ENCODE results near the gene PDE4DIP.
"Not testable (repeated sequence)": the region's sequence is repeated elsewhere in the genome, so short reads cannot be mapped to it uniquely, and the experiment has no call there.

Gene PDE4DIP

DNA sequence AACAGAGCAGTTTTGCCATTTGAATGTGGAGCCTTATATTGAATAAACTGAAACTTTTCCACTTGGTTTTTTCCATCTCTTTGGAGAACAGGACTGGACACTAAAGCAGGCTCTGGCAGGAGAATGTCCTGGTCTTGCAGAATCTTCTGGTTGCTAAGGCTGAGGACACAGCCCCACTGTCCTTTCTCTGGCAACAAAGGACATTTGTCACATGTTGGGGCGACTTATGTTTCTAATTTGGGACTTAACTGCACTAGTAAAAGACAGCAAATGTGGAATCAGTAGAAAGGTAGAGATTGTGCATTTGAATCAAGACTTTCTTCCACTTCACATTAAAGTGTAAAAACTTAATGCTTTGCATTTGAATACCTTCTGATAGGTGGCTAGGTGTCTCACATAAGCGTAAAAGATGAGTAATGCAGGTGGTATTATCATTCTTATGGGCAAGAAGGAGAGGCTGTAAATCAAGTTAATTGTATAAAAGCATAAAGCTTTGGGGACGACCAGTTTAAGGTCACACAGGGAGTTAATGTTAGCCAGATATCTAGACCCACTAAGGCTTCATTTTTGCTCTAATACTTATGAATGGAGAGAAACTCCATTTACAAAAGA is 74.7 kb downstream of the PDE4DIP start:
- not testable (repeated sequence) for DNase-seq (ENCODE audit: low read depth, low spot score)

DNA sequence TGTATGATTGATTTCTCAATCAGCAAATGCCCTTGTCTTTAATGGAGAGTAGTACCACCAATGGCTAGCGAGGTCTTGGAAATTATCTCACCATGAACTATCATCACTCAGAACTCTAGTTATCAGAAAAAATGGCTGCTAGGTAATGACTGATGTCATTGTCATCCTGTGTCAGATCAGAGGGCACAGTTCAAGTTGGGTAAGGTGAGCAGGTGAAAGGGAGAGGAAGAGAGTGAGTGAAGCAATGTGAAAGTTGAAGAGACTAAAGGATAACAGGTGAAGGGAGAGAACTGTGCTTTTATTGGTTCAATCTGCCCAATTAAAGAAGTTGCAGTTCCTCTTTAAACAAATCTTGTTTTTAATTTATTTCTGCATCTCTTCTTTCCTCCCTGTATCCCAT is 76.8 kb downstream of the PDE4DIP start:
- DNase-seq (ENCODE audit: low read depth, low spot score): not testable (repeated sequence)

DNA sequence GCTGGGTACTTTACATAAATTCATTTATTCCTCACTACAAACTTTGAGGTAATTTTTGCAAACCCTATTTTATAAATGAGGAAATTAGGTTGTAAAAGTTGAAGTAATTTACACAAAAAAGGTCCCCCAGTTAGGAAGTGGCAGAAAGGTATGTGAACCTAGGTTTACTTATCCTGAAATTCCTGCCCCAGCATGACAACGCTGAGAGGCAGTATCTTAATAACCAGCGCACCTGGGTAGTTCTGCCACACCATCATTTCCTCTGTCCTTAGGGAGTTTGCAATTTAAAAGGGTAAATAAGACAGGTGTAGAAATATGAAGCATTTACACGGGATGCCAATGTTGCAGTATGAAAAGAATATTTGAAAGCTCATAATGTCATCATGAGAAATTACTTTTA is 79.6 kb downstream of the PDE4DIP start:
- not testable (repeated sequence) for DNase-seq (ENCODE audit: low read depth, low spot score)

DNA sequence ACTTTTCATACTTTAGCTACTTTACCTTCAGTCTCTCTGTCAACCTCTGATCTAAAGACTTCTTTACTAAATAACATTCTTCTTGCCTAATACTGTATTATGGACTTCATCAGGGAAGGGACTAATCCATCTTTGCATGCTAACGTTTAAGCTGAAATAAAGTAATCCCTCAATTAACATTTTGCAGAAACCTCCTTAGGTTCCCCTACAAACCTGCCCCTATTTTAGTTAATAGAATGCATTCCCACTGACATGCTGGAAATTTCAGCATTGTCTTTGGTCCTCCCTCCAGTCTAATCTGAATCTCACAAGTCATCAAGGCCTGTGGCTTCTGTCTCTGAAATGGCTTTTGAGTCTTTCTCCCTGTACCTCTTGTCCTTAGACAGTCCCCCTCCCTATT is 83.4 kb downstream of the PDE4DIP start:
- not testable (repeated sequence) for DNase-seq (ENCODE audit: low read depth, low spot score)

GRCh38 chr1:148929253-148929652 is 85.0 kb downstream of the PDE4DIP start:
- DNase-seq (ENCODE audit: low read depth, low spot score): not testable (repeated sequence)

GRCh38 chr1:148935381-148936002 is 91.3 kb downstream of the PDE4DIP start:
- DNase-seq (ENCODE audit: low read depth, low spot score): not testable (repeated sequence)

DNA sequence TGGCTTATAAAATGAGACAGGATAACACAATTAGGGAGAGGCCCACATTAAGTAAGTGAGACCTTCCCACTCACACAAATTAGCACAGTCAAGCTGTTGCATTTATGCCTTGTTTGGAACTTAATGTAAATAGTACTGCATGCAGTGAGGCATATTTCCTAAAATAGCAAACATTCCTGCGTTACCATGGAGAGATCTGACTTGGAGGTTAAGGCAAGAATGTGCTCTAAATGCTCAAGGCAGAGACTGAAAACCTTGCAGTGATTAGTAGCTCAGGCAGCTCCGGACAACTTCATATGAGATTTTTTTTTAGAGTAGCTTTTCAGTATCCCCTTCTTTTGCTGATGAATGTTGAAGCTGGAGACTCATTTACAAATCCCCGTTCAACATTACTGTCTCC is 98.7 kb downstream of the PDE4DIP start:
- DNase-seq (ENCODE audit: low read depth, low spot score): not testable (repeated sequence)

DNA sequence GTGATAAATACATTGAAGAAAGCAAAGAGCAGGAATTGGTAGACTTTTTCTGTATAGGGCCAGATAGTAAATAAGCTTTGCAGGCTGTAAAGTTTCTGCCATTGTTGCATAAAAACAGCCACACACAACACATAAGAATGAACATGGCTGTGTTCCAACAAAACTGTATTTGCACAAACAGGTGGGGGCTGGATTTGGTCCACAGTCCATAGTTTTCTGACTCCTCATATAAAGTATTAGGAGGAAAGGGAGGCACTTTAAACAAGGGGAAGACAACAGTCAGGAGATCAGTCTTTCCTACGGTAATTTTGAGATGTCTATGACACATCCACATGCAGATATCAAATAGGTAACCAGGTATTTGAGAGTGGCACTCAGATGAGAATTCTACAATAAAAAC is 100.9 kb downstream of the PDE4DIP start:
- DNase-seq (ENCODE audit: low read depth, low spot score): not testable (repeated sequence)

- not testable (repeated sequence) for DNase-seq (ENCODE audit: low read depth, low spot score)
Observed at GRCh38 chr1:148948768-148949167, 104.5 kb downstream of the PDE4DIP start.

GRCh38 chr1:148951336-148952227 is 107.4 kb downstream of the PDE4DIP start:
- peak; percentile 40 for DNase-seq (ENCODE audit: low read depth, low spot score)

DNA sequence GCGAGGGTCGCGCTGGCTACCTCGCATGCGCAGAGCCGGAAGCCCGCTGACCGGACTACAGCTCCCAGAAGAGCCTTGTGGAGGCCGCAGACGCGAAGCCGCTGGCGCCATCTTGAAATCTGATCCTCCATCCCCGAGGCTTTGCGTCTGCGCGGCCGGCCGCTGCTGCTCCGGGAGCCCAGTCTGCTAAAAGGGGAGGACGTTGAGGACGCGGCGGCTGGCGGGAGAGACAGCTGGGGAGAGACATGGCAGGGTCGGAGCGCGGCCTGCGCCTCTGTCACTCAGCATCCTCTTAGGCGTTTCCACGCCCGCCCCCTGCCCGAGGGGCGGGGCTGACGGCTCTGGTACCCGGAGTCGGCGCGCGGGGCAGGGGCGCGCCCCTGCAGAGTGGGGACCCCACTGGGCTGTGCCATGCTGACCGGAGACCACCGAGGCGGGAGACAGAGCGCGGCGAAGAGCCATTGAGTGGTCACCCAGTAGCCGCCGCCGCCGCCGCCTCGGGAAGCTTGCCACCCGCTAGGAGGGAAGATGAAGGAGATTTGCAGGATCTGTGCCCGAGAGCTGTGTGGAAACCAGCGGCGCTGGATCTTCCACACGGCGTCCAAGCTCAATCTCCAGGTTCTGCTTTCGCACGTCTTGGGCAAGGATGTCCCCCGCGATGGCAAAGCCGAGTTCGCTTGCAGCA is 108.2 kb downstream of the PDE4DIP start:
- DNase-seq (ENCODE audit: low read depth, low spot score): not testable (repeated sequence)

- DNase-seq (ENCODE audit: low read depth, low spot score): not testable (repeated sequence)
Observed at GRCh38 chr1:148952938-148953616, 108.8 kb downstream of the PDE4DIP start.

DNA sequence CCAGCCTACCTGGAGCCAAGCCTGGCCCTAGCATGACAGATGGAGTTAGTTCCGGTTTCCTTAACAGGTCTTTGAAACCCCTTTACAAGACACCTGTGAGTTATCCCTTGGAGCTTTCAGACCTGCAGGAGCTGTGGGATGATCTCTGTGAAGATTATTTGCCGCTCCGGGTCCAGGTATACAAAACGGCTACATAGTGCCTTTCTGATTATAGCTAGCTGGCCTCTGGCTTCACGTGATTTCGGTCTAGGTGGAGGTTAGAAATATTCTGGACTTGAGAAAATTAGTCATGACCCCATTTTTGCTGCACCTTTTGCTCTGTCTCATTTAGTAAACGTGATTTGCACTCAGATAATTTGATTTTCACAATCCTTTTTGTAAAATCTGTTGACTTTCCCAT is 109.5 kb downstream of the PDE4DIP start:
- DNase-seq (ENCODE audit: low read depth, low spot score): not testable (repeated sequence)

- not testable (repeated sequence) for DNase-seq (ENCODE audit: low read depth, low spot score)
Observed at GRCh38 chr1:148958343-148958742, 114.1 kb downstream of the PDE4DIP start.

- not testable (repeated sequence) for DNase-seq (ENCODE audit: low read depth, low spot score)
Observed at GRCh38 chr1:148960212-148961000, 116.2 kb downstream of the PDE4DIP start.

DNA sequence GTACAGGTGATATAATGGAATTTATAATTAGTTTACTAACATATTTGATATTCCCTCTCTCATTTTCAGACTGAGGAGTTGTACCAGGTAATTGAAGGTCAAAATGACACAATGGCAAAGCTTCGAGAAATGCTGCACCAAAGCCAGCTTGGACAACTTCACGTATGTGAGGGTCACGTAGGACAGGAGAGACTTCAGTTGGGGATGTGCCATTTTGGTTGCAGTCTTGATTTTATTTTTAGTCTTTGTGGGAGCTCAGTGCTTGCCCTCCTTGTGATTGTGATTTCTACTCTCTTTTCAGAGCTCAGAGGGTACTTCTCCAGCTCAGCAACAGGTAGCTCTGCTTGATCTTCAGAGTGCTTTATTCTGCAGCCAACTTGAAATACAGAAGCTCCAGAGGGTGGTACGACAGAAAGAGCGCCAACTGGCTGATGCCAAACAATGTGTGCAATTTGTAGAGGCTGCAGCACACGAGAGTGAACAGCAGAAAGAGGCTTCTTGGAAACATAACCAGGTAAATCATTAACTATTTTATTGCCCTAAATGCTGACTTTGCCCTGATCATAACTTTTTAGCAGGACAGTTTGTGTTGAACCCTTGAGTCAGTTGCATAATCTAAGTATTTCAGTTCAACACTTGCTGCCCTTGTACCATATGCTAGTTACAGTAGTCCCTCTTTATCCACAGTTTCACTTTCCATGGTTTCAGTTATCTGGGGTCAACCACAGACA is 118.1 kb downstream of the PDE4DIP start:
- DNase-seq (ENCODE audit: low read depth, low spot score): not testable (repeated sequence)

GRCh38 chr1:148966084-148966483 is 121.9 kb downstream of the PDE4DIP start:
- not testable (repeated sequence) for DNase-seq (ENCODE audit: low read depth, low spot score)

DNA sequence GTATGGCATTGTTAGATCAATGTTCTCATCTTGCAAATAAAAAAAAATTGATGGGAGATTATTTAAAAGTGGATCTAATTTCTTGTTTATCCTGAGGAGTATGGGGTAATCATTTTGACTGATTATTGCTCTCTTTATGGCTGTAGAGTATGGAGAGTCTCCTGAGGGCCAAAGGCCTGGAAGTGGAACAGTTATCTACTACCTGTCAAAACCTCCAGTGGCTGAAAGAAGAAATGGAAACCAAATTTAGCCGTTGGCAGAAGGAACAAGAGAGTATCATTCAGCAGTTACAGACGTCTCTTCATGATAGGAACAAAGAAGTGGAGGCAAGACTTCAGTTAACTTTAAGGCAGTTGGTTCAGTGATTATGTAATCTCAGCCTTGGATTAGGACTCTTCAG is 123.4 kb downstream of the PDE4DIP start:
- DNase-seq (ENCODE audit: low read depth, low spot score): not testable (repeated sequence)

GRCh38 chr1:148968682-148969081 is 124.5 kb downstream of the PDE4DIP start:
- not testable (repeated sequence) for DNase-seq (ENCODE audit: low read depth, low spot score)

DNA sequence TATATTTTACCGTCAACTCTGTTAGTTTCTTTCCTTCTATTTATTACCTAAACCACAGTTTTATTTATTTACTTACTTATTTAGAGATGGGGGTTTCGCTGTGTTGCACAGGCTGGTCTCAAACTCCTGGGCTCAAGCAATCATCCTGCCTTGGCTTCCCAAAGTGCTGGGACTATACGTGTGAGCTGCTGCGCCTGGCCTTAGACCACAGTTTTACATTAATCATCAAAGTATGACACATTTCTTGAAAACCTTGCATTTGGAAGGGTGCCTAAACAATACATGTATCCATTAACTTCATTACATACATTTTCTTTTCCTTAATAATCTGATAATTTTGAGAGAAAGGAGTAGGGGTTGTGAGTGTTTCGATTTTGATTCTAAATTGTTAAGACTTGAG is 124.9 kb downstream of the PDE4DIP start:
- not testable (repeated sequence) for DNase-seq (ENCODE audit: low read depth, low spot score)
